G401 (cell line): ENCODE data around the gene GRHL1. TPM values are rescaled to one million over a fixed set of nuclear protein-coding genes. Genes with fewer than 3 reads are reported as not detected.

Experiments
- DNase-seq: peaks from one replicate; pipeline ENCODE4 v3.0.0-alpha.2; 2015; ENCODE audit warnings: low spot score
- in situ Hi-C: cut with HindIII; loops from 2 replicates; pipeline ENCODE4 v1.10.0; 2016; ENCODE audit warnings: low sequenced_read_pairs, mixed read lengths
- total RNA-seq: library from RNA; depleted of rRNA; stranded (reverse); fragments of >200 nt; shearing (Covaris generic); gene quantifications from 2 replicates; pipeline ENCODE4 v1.2.3, GENCODE V29; 2014

GRHL1 gene
- total RNA-seq, 1 experiment from 2014 or later, result 0.14 TPM

- in situ Hi-C loops, result no loop called here
- DNase-seq, result no peak
Observed at GRCh38 chr2:9946818-9947217, 4.7 kb upstream of the GRHL1 start.

DNA sequence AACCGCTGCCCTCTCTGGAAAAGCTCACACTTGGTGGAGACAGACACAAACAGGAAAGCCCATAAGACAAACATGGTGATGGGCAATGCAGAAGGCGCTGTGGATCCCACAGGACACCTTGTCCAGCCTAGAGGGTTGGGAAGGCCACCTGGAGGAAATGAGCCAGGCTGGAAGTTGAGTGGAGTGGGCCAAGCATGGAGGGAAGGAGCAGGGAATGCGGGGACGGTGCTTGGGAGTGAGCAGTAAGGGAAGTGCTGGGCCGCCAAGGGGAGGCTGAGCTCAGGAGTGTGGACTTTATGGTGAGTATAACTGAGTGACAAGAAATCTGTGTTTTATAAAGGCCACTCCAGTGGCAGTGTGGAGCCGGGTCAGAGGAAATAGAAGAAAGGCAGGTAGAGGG is 2.8 kb upstream of the GRHL1 start:
- DNase-seq, result no peak
- in situ Hi-C loops, result no loop called here

GRCh38 chr2:9949239-9949991 is 2.1 kb upstream of the GRHL1 start:
- no peak for DNase-seq
- in situ Hi-C loops, result no loop called here

GRCh38 chr2:9949992-9950520 is 1.4 kb upstream of the GRHL1 start:
- in situ Hi-C loops, result loop anchor here (25.0 kb wide), 1 partner anchor 138 kb away; no protein-coding TSS in a partner anchor

DNA sequence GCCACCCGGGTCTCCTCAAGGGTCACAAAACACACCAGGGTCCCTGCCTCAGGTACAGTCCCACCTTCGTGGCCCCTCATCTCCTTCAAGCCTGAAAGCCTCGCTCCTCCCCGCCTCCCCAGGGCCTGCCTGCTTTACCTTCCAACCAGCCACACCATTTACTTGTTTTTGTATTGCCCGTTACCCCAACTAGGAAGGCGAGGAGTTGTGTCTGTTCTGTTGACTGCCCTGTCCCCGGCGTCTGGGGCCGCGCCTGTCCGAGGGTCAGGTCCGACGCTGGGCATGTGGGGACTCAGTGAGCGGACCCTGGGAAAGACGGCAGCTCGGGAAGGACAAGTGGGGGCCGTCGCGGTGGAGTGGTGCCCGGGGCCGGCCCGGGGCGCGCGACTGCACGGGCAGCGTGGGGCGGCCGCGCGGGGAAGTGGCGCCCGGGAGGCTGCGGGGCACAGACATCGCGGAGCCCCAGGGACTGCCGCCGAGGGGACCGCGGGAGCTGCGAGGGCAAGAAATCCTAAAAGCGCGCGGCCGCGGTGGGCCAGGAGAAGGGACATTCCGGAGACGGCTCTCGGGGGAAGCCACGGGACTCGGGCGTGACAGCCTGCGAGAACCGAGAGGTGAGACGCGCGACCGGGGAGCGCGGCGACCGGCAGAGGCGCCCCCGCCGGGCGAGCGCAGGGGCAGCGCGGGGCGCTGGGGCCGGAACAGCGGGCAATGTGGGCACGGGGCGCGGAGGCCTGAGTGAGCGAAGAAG is 797 bp upstream of the GRHL1 start:
- in situ Hi-C loops, result loop anchor here (25.0 kb wide), 1 partner anchor 138 kb away; no protein-coding TSS in a partner anchor
- peak; percentile 22 for DNase-seq

More at GRCh38 chr2:9949992-9950520, 1.4 kb upstream of the GRHL1 start:
- no peak for DNase-seq

DNA sequence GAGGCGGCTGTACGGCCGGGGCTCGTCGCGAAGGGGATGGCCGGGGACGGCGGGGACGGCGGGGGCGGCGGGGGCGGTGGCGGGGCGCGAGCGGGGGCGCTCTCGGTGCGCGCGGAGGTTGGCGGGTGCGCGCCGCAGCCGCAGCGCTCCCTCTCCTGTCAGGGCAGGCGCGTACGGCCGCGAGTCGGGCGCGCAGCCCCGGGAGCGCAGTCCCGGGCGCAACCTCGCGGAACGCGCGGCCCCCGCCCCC is 296 bp upstream of the GRHL1 start:
- DNase-seq, result no peak
- in situ Hi-C loops, result loop anchor here (25.0 kb wide), 1 partner anchor 139 kb away; no protein-coding TSS in a partner anchor

- in situ Hi-C loops, result loop anchor here (25.0 kb wide), 1 partner anchor 140 kb away; no protein-coding TSS in a partner anchor
- DNase-seq, result no peak
Observed at GRCh38 chr2:9952286-9952737, 819 bp downstream of the GRHL1 start.

DNA sequence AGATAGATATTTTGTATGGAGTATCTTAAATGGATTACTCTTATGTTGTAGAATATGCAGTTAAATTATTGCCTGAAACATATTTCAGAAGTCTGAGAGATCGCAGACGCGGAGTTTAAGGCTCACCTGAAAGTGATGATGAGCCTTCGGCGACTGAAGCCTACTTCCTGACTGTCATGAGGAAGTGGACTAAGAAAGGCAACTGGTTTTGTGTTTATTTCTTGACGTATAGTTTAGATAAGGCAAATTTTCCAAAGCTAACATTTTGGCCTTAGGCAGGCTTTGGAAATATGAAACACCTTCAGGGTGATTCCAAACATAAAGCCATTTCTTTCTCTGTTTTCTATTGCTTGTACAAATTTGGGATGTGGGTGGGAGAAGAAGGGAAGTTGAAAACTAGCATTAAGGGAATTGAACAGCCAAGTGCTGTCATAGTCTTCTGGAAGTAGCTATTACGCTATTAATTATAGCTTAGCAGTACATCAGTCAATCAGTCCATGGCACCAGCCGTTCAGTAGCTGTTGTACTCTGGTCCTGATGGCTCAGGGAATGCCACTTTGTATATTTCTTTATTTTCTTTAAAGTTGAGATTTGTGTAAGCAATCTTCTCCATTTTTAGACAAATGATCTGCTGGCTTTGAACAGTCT is 1.5 kb downstream of the GRHL1 start:
- DNase-seq, result no peak
- in situ Hi-C loops, result loop anchor here (25.0 kb wide), 1 partner anchor 141 kb away; no protein-coding TSS in a partner anchor

DNA sequence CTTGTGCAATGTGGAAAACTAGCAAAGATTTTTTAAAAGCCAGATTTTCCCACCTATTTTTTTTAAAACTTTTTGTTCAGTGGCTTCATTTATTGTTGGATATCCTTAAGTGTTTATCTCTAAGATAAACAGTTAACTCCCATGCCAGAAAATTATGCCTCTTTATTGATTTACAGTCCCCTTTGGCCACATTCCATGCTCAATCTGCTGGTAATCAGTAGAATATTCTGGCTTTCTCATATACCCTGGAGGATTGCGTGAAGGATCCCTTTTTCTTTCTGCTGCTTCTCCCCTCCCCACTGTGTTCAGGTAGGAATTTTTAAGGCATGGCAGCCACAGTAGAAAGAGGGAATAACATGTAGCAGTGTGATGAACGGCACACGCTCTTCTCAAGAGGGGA is 2.6 kb downstream of the GRHL1 start:
- in situ Hi-C loops, result loop anchor here (25.0 kb wide), 1 partner anchor 142 kb away; no protein-coding TSS in a partner anchor

GRCh38 chr2:9958057-9958456 is 6.6 kb downstream of the GRHL1 start:
- in situ Hi-C loops, result loop anchor here (25.0 kb wide), 1 partner anchor 146 kb away; no protein-coding TSS in a partner anchor
- no peak for DNase-seq

More for the DNA sequence above, 2.6 kb downstream of the GRHL1 start:
- no peak for DNase-seq

GRCh38 chr2:9959262-9959661 is 7.8 kb downstream of the GRHL1 start:
- in situ Hi-C loops, result loop anchor here (25.0 kb wide), 1 partner anchor 147 kb away; no protein-coding TSS in a partner anchor
- DNase-seq, result no peak

DNA sequence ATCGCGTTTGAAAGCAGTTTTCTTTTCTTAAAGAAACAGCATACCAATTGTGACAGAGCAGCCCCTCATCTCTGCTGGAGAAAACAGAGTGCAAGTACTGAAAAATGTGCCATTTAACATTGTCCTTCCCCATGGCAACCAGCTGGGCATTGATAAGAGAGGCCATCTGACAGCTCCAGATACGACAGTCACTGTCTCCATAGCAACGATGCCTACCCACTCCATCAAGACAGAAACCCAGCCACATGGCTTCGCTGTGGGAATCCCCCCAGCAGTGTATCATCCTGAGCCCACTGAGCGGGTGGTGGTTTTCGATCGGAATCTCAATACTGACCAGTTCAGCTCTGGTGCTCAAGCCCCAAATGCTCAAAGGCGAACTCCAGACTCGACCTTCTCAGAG is 9.5 kb downstream of the GRHL1 start:
- in situ Hi-C loops, result loop anchor here (25.0 kb wide), 1 partner anchor 149 kb away; no protein-coding TSS in a partner anchor
- DNase-seq, result peak; percentile 39

DNA sequence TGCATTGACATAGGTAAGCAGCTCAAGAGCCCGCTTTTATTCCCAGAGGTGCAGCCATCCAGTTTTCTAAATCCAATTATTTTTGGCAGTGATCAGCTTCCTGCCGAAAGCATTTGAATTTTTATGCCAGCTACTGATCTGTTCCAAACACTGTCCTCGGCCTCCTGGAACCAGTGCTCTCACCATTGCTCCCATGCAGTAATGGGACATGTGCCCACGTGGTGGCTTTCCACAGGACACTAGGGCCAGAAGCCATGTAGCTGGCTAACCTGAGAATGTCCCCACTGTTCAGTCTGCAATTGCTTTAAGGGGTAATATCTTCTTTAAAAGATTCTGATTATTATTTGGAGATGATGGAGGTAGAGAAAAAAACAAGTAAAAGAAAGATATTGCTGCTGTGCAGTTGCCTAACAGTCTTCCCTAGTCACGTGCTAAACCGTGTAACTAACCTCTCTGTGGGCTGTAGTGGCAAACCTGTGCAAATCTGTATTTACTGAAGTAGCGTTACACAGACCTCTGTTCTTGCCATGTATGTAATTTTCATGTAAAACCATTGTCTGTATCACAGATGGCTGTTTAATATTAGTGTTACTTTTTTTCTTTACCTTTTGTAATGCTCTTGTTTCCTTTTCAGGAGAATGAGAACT is 13.0 kb downstream of the GRHL1 start:
- in situ Hi-C loops, result loop anchor here (25.0 kb wide), 1 partner anchor 152 kb away; no protein-coding TSS in a partner anchor
- peak; percentile 38 for DNase-seq

DNA sequence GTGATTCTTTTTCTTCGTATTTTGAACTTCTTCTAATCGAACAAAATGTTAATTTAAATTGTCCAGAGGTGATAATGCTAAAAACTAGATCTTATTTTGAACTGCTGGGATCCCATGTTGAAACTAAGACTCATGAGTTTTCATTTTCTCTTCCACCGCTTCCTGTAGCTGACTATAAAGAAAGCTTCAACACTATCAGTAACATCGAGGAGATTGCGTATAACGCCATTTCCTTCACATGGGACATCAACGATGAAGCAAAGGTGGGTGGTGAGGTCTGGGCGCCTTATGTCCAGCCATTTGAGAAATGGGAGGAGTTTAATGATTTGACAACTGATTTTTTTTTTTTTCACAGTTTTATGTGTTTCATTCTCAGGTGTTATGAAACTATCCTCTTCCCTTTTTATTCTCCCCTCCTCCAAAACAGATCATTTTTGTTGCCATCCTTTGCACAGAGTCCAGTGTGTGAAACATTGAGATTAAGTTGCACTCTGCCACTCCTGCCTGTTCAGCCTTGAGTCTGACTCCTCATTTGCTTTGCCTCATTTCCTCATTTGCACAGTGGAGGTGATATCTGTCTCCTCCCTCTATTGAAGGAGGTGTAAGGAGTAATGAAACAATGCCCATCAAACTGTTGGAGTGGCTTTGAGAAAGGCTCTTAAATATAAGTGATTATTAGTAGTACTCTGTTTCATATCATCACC is 13.8 kb downstream of the GRHL1 start:
- in situ Hi-C loops, result loop anchor here (25.0 kb wide), 1 partner anchor 153 kb away; no protein-coding TSS in a partner anchor

DNA sequence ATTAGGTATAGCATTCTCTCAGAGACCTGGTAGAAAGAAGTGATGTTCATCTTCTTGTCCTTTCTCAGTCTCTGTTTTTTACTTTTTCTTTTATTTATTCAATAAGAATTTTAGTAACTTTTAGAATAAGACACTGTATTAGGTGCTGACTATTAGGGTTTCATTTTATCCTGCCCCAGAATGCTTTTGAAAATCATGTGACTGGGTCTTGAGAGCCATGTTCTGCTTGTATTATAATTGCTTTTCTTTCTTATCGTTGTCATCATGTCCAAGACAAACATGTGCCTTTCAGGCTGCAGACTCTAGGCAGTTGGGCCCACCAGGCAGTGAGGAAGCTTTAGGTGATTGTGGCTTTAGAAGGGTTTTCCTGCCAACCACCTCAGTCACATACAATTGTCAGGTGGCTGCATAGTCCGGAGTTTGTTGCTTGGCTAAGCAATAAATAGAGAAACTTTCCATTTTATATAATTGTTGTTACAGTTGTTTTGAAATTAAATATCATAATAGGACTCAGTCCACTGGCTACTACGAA is 15.1 kb downstream of the GRHL1 start:
- DNase-seq, result no peak
- in situ Hi-C loops, result loop anchor here (25.0 kb wide), 1 partner anchor 154 kb away; no protein-coding TSS in a partner anchor

More for the DNA sequence above, 13.8 kb downstream of the GRHL1 start:
- DNase-seq, result no peak

DNA sequence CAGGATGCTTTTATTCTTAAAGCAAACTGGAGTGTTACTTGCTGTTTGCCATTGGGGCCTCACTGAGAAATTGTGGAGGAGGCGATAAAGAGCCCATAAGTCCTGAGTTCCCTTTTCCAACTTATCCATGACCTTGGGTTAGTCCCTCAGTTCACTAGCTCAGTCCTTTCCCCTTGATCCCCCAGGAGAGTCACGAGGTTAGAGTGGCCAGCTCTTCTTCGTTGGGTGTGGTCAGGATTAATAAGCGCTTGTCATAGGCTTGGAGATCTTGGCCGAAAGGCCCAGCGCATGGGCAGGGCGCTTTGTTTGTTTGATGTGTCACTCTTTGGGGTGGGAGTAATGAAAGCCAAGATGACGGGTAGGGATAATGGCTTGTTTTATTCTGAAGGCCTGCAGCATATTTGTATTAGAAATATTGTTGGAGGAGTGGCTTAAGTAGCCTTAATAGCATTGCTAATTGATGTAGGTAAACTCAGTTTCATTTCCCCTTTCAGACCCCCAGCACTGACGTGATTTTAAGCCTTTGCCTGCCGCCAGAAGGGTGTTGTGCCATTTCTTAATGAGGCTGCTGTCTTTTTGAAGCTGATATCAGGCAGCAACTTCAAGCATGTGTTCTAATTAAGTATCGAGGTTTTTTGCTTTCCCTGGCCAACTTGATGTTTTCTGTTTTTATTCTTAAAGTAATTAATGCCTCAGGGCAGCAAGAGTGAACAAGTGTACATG is 15.7 kb downstream of the GRHL1 start:
- no peak for DNase-seq
- in situ Hi-C loops, result loop anchor here (25.0 kb wide), 1 partner anchor 155 kb away; no protein-coding TSS in a partner anchor
